Neural crest cell (in vitro differentiated cells): ENCODE measurements around the gene ACSL5. TPM values are rescaled to one million over a fixed set of nuclear protein-coding genes. Genes with fewer than 3 reads are reported as not detected.
"Not testable (repeated sequence)": the region's sequence is repeated elsewhere in the genome, so short reads cannot be mapped to it uniquely, and the experiment has no call there.

ENCODE experiments used
- DNase-seq: peaks from one replicate; pipeline ENCODE4 v3.0.0; 2021; ENCODE audit warnings: low read depth, mixed read lengths, low spot score
- H3K27ac Mint-ChIP-seq: one replicate; pipeline ENCODE4 v1.8.0; 2021; ENCODE audit warnings: mild to moderate bottlenecking, mixed read lengths; ENCODE audit not compliant: unreplicated experiment
- H3K27me3 Mint-ChIP-seq: 2 replicates; pipeline ENCODE4 v1.8.0; 2021; ENCODE audit warnings: low read depth, mild to moderate bottlenecking, mixed read lengths
- H3K36me3 Mint-ChIP-seq: 2 replicates; pipeline ENCODE4 v1.8.0; 2021; ENCODE audit warnings: low read depth, mild to moderate bottlenecking, mixed read lengths
- H3K4me1 Mint-ChIP-seq: 2 replicates; pipeline ENCODE4 v1.8.0; 2021; ENCODE audit warnings: mixed read lengths
- H3K4me3 Mint-ChIP-seq: one replicate; pipeline ENCODE4 v1.8.0; 2021; ENCODE audit warnings: mild to moderate bottlenecking, mixed read lengths
- H3K9me3 Mint-ChIP-seq: 2 replicates; pipeline ENCODE4 v1.8.0; 2021; ENCODE audit warnings: mixed read lengths
- CTCF ChIP-seq: fragments of 200-600 bp; sonication (generic); conservative IDR thresholded peaks from 2 replicates; pipeline ENCODE4 v1.5.0; 2021; ENCODE audit warnings: antibody characterized with exemption, mild to moderate bottlenecking
- total RNA-seq: library from RNA; stranded (reverse); gene quantifications from 2 replicates; pipeline ENCODE4 v1.2.1, GENCODE V29; 2021

The ACSL5 gene
- total RNA-seq, 1 donor from 2014 or later: not detected

- no peaks in the 10 kb centered on the region for H3K27me3 Mint-ChIP-seq
- no peak overlapping the region for H3K27ac Mint-ChIP-seq
- peaks cover 17% of the 10 kb centered on the region for H3K4me1 Mint-ChIP-seq
- H3K9me3 Mint-ChIP-seq: peaks cover 4% of the 10 kb centered on the region
- H3K4me3 Mint-ChIP-seq: no peak overlapping the region
- no peak for TF ChIP-seq CTCF
- H3K36me3 Mint-ChIP-seq: no peaks in the 10 kb centered on the region
- DNase-seq: no peak
Measured at GRCh38 chr10:112382515-112383235, 8.8 kb downstream of the ACSL5 start.

- H3K27me3 Mint-ChIP-seq: no peaks in the 10 kb centered on the region
- H3K9me3 Mint-ChIP-seq: peaks cover 4% of the 10 kb centered on the region
- peak overlapping the region; percentile 49 for H3K4me3 Mint-ChIP-seq
- H3K36me3 Mint-ChIP-seq: no peaks in the 10 kb centered on the region
- H3K27ac Mint-ChIP-seq: no peak overlapping the region
- TF ChIP-seq CTCF: no peak
- H3K4me1 Mint-ChIP-seq: peaks cover 17% of the 10 kb centered on the region
- DNase-seq: no peak
Measured at GRCh38 chr10:112383325-112383724, 9.4 kb downstream of the ACSL5 start.

GRCh38 chr10:112384141-112384540, 10.2 kb downstream of the ACSL5 start:
- no peak overlapping the region for H3K27ac Mint-ChIP-seq
- no peaks in the 10 kb centered on the region for H3K27me3 Mint-ChIP-seq
- TF ChIP-seq CTCF: no peak
- peaks cover 4% of the 10 kb centered on the region for H3K9me3 Mint-ChIP-seq
- H3K4me3 Mint-ChIP-seq: no peak overlapping the region
- H3K4me1 Mint-ChIP-seq: peaks cover 20% of the 10 kb centered on the region
- DNase-seq: no peak
- no peaks in the 10 kb centered on the region for H3K36me3 Mint-ChIP-seq

DNA sequence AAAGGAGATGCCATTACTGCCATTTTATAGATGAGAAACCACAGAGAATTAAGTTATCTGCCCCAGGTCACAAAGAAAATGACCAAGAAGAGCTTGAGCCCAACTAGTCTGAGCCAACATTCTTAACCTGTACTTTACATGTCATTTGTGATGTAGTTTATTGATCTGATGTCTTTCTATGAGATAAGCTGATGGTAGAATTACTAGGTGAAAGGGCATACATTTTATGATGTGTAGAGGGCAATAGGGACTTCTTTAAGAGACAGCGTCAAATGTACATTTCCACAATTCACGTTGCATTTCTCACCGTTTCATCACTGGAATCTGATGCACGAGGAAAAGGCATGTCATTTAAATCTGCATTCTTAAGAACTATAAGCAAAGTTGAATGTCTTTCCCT, 11.3 kb downstream of the ACSL5 start:
- peaks cover 4% of the 10 kb centered on the region for H3K9me3 Mint-ChIP-seq
- no peak overlapping the region for H3K27ac Mint-ChIP-seq
- H3K4me3 Mint-ChIP-seq: no peak overlapping the region
- H3K4me1 Mint-ChIP-seq: peaks cover 27% of the 10 kb centered on the region
- no peak for DNase-seq
- no peaks in the 10 kb centered on the region for H3K36me3 Mint-ChIP-seq
- no peaks in the 10 kb centered on the region for H3K27me3 Mint-ChIP-seq
- TF ChIP-seq CTCF: no peak

DNA sequence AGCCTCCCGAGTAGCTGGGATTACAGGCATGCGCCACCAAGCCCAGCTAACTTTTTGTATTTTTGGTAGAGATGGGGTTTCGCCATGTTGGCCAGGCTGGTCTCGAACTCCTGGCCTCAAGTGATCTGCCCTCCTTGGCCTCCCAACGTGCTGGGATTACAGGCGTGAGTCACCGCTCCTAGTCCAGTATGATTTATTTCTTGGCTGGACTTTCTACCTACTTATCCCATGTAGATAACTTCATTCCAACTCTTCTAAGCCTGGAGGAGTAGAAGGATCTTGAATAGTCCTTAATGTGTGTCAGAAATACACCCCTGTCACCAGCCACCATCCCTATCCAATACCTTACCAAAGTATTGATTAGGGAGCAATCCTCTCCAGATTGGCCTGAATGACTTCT, 14.1 kb downstream of the ACSL5 start:
- H3K36me3 Mint-ChIP-seq, H3K4me3 Mint-ChIP-seq, H3K9me3 Mint-ChIP-seq, DNase-seq, H3K27ac Mint-ChIP-seq, H3K27me3 Mint-ChIP-seq: not testable (repeated sequence)
- H3K4me1 Mint-ChIP-seq: peaks cover 19% of the 10 kb centered on the region

GRCh38 chr10:112388548-112388947, 14.6 kb downstream of the ACSL5 start:
- no peaks in the 10 kb centered on the region for H3K27me3 Mint-ChIP-seq
- TF ChIP-seq CTCF: no peak
- H3K4me1 Mint-ChIP-seq: peaks cover 15% of the 10 kb centered on the region
- H3K36me3 Mint-ChIP-seq: no peaks in the 10 kb centered on the region
- no peaks in the 10 kb centered on the region for H3K9me3 Mint-ChIP-seq
- no peak overlapping the region for H3K27ac Mint-ChIP-seq
- no peak overlapping the region for H3K4me3 Mint-ChIP-seq
- DNase-seq: no peak
